ENCODE results near the gene CFAP74. TPM values are rescaled to one million over a fixed set of nuclear protein-coding genes. Genes with fewer than 3 reads are reported as not detected.

The CFAP74 gene
- total RNA-seq, 1 experiment from 2014 or later: 0.28 TPM

DNA sequence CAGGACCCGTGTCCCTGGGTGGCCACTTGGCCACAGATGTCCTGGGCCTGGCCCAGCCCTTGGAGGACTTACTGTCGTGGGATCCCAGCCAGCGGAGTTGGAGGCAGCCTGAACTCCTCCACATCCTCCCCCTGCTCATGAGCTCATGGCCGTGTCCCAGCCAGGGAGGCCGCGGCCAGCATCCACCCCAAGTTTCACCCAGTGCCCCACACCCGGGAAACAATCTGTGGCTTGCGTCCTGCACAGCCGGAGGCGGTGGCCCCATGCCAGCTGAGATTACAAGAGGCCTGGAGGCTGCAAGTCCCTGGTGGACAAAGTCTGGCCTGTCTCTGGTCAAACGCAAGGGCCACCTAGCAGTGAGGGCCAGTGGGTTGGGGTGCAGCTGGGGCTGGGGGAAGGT lies 57.0 kb downstream of the CFAP74 start:
- no peak overlapping the region for H3K4ac ChIP-seq (ENCODE audit: low read depth, low read length)
- no peaks in the 10 kb centered on the region for H3K79me1 ChIP-seq (ENCODE audit: insufficient read depth, low read depth, low read length, poor library complexity, severe bottlenecking)
- no peak overlapping the region for H3K23ac ChIP-seq (ENCODE audit: insufficient read length, low read depth, low read length)
- H2AFZ ChIP-seq (ENCODE audit: low read length): no peak overlapping the region
- Mint-ChIP-seq H3K4me3 (no peak overlapping the region), H3K27ac (no peak overlapping the region), H3K4me1 (peaks cover 4 to 10% of the 10 kb centered on the region in 2 experiments; a peak in 3 of 4 replicates), H3K9me3 (peaks cover 2 to 3% of the 10 kb centered on the region in 2 experiments; a peak in 2 of 5 replicates), H3K36me3 (ENCODE audit: insufficient read depth in 1 of 3, low read depth in 3 of 3) (no peaks in the 10 kb centered on the region), H3K27me3 (ENCODE audit: low read depth) (peaks cover 10% of the 10 kb centered on the region)
- no peak overlapping the region for H2BK12ac ChIP-seq (ENCODE audit: insufficient read length, low read depth, low read length)
- no CpG with 5 or more reads among the region's 11 CpGs for WGBS (ENCODE audit: extremely low coverage, insufficient read length, low lambda C conversion rate)
- no peak overlapping the region for H3T11ph ChIP-seq (ENCODE audit: low read length)
- H4K8ac ChIP-seq (replicated peaks; ENCODE audit: insufficient read length, low read depth, low read length): no peak overlapping the region
- no peaks in the 10 kb centered on the region for H3K4me1 ChIP-seq (ENCODE audit: insufficient read depth, low read length)
- no peak overlapping the region for H2BK15ac ChIP-seq (ENCODE audit: low read depth, low read length)
- TF ChIP-seq, protein P1, sequence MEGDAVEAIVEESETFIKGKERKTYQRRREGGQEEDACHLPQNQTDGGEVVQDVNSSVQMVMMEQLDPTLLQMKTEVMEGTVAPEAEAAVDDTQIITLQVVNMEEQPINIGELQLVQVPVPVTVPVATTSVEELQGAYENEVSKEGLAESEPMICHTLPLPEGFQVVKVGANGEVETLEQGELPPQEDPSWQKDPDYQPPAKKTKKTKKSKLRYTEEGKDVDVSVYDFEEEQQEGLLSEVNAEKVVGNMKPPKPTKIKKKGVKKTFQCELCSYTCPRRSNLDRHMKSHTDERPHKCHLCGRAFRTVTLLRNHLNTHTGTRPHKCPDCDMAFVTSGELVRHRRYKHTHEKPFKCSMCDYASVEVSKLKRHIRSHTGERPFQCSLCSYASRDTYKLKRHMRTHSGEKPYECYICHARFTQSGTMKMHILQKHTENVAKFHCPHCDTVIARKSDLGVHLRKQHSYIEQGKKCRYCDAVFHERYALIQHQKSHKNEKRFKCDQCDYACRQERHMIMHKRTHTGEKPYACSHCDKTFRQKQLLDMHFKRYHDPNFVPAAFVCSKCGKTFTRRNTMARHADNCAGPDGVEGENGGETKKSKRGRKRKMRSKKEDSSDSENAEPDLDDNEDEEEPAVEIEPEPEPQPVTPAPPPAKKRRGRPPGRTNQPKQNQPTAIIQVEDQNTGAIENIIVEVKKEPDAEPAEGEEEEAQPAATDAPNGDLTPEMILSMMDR (conservative IDR thresholded peaks at IDR 0.05): no peak
- H3K9me3 ChIP-seq (ENCODE audit: control insufficient read depth, low read depth, low read length): no peaks in the 10 kb centered on the region
- H2BK120ac ChIP-seq (ENCODE audit: low read depth, low read length, poor library complexity, severe bottlenecking): no peak overlapping the region
- no peaks in the 10 kb centered on the region for H3K23me2 ChIP-seq (ENCODE audit: insufficient read length, low read depth, low read length, poor library complexity, severe bottlenecking)
- H3K4me2 ChIP-seq (ENCODE audit: insufficient read depth, insufficient read length, low read length): no peak overlapping the region
- peaks cover 3% of the 10 kb centered on the region for H4K20me1 ChIP-seq (ENCODE audit: control insufficient read depth, insufficient read depth, insufficient read length)
- DNase-seq: no peak
- no peak overlapping the region for H3K14ac ChIP-seq (ENCODE audit: insufficient read depth, low read length)
- no peaks in the 10 kb centered on the region for H3K79me2 ChIP-seq (ENCODE audit: insufficient read depth, low read length)
- H3K18ac ChIP-seq (ENCODE audit: insufficient read length, low read depth, low read length): no peak overlapping the region
- no peaks in the 10 kb centered on the region for H3K27me3 ChIP-seq (ENCODE audit: insufficient read depth, low read length)
- H2AK5ac ChIP-seq (ENCODE audit: insufficient read length, low read length): no peak overlapping the region
- no peak overlapping the region for H3K9ac ChIP-seq (ENCODE audit: extremely low read depth, insufficient read length, low read length)
- H3K56ac ChIP-seq (ENCODE audit: insufficient read length, low read depth, low read length): no peak overlapping the region
- no peak overlapping the region for H4K91ac ChIP-seq (ENCODE audit: insufficient read length, low read depth, low read length)
- no peak overlapping the region for H2BK5ac ChIP-seq (ENCODE audit: insufficient read length, low read length)
- no peak overlapping the region for H4K5ac ChIP-seq (ENCODE audit: insufficient read length, low read depth, low read length)
- H3K27ac ChIP-seq (ENCODE audit: insufficient read length, low read depth, low read length): no peak overlapping the region
- H2BK20ac ChIP-seq (ENCODE audit: low read depth, low read length, poor library complexity, severe bottlenecking): no peak overlapping the region
